CD4-positive, CD25-positive, alpha-beta regulatory T cell (primary cell): ENCODE data around the gene ARHGEF40. TPM values are rescaled to one million over a fixed set of nuclear protein-coding genes. Genes with fewer than 3 reads are reported as not detected.

Source experiments
- ATAC-seq, 2 donors: fragments of 150-1000 bp; cut with Tn5 transposase; one replicate each; pipeline ENCODE4 v1.10.0; 2021; ENCODE audit warnings: low read depth in 2 of 2, moderate number of reproducible peaks in 2 of 2, moderate library complexity in 1 of 2
- DNase-seq, 3 donors: peaks; one replicate each; pipeline versions ENCODE4 v3.0.0 to v3.0.0-alpha.2; 2012 to 2022; ENCODE audit warnings: mixed read lengths in 1 of 3
- H3K27ac ChIP-seq: one replicate; pipeline ENCODE4 v1.7.0; 2013; ENCODE audit warnings: mild to moderate bottlenecking, low read length; ENCODE audit not compliant: insufficient read depth, poor library complexity, severe bottlenecking
- H3K27me3 ChIP-seq: one replicate; pipeline ENCODE4 v1.7.0; 2013; ENCODE audit warnings: low read length; ENCODE audit not compliant: control insufficient read depth, insufficient read depth
- H3K36me3 ChIP-seq: one replicate; pipeline ENCODE4 v1.7.0; 2013; ENCODE audit warnings: mild to moderate bottlenecking, low read length, moderate library complexity; ENCODE audit not compliant: control insufficient read depth, insufficient read depth
- H3K4me1 ChIP-seq: 2 replicates; pipeline ENCODE4 v1.7.0; 2013; ENCODE audit warnings: mild to moderate bottlenecking, low read length; ENCODE audit not compliant: insufficient read depth, control insufficient read depth, poor library complexity, severe bottlenecking
- H3K4me3 ChIP-seq: one replicate; pipeline ENCODE4 v1.7.0; 2013; ENCODE audit warnings: low read depth, mild to moderate bottlenecking, low read length, moderate library complexity
- H3K9me3 ChIP-seq, 2 experiments: 1 replicate in 1 of 2; 2 replicates in 1 of 2; pipeline ENCODE4 v1.7.0; 2013; ENCODE audit warnings: low read length in 2 of 2, mild to moderate bottlenecking in 1 of 2, moderate library complexity in 1 of 2; ENCODE audit not compliant: control insufficient read depth in 2 of 2
- H3K27ac Mint-ChIP-seq, 3 donors: one replicate each; pipeline ENCODE4 v1.8.0; 2020 to 2022; ENCODE audit warnings: mild to moderate bottlenecking in 3 of 3, mixed read lengths in 3 of 3, moderate library complexity in 2 of 3
- H3K27me3 Mint-ChIP-seq: one replicate; pipeline ENCODE4 v1.8.0; 2022; ENCODE audit warnings: mild to moderate bottlenecking, mixed read lengths
- H3K36me3 Mint-ChIP-seq: one replicate; pipeline ENCODE4 v1.8.0; 2020; ENCODE audit warnings: mixed read lengths
- H3K4me1 Mint-ChIP-seq, 4 donors: one replicate each; pipeline ENCODE4 v1.8.0; 2020 to 2022; ENCODE audit warnings: mixed read lengths in 4 of 4, mild to moderate bottlenecking in 1 of 4
- H3K4me3 Mint-ChIP-seq, 4 donors: one replicate each; pipeline ENCODE4 v1.8.0; 2020 to 2022; ENCODE audit warnings: mild to moderate bottlenecking in 4 of 4, mixed read lengths in 4 of 4, moderate library complexity in 3 of 4
- H3K9me3 Mint-ChIP-seq, 7 donors: one replicate each; pipeline ENCODE4 v1.8.0; 2020 to 2022; ENCODE audit warnings: mixed read lengths in 7 of 7, mild to moderate bottlenecking in 3 of 7, moderate library complexity in 2 of 7
- polyA plus RNA-seq, 4 donors: library from polyadenylated mRNA; unstranded; fragments of 300-500 nt; fragmentation: Illumina TruSeq; gene quantifications; one replicate each; pipeline ENCODE4 v1.2.3, GENCODE V29; 2021
- total RNA-seq: library from RNA; stranded (reverse); gene quantifications from one replicate; pipeline ENCODE4 v1.2.3, GENCODE V29; 2022

The ARHGEF40 gene
- total and polyA plus RNA-seq, 5 donors from 2014 or later = 0.07 to 7.4 (median 0.64) TPM; not detected in 2

GRCh38 chr14:21105095-21105494, 35.0 kb downstream of the ARHGEF40 start:
- H3K4me3 ChIP-seq = no peak overlapping the region
- H3K9me3 ChIP-seq = no peaks in the 10 kb centered on the region
- Mint-ChIP-seq H3K36me3 (no peaks in the 10 kb centered on the region), H3K27ac (peak overlapping the region in 2 of 3 donors; percentile 68 to 91), H3K9me3 (peaks cover 0 to 2% (median 0%) of the 10 kb centered on the region in 7 donors), H3K27me3 (peaks cover 13% of the 10 kb centered on the region), H3K4me3 (peak overlapping the region in 3 of 4 donors; percentile 71 to 83 (median 82)), H3K4me1 (peaks cover 13 to 33% (median 17%) of the 10 kb centered on the region in 4 donors)
- peaks cover 19% of the 10 kb centered on the region for H3K4me1 ChIP-seq
- ATAC-seq (no peak), DNase-seq (no peak)
- peak overlapping the region; percentile 97 for H3K27ac ChIP-seq
- H3K27me3 ChIP-seq = peaks cover 1% of the 10 kb centered on the region
- no peaks in the 10 kb centered on the region for H3K36me3 ChIP-seq

GRCh38 chr14:21106176-21106497, 36.0 kb downstream of the ARHGEF40 start:
- H3K4me3 ChIP-seq = no peak overlapping the region
- H3K27ac ChIP-seq = no peak overlapping the region
- H3K27me3 ChIP-seq = peaks cover 1% of the 10 kb centered on the region
- peaks cover 13% of the 10 kb centered on the region for H3K27me3 Mint-ChIP-seq
- no peak overlapping the region for H3K4me3 Mint-ChIP-seq
- H3K4me1 Mint-ChIP-seq = peaks cover 13 to 34% (median 17%) of the 10 kb centered on the region in 4 donors
- H3K9me3 ChIP-seq = no peaks in the 10 kb centered on the region
- H3K36me3 Mint-ChIP-seq = no peaks in the 10 kb centered on the region
- no peak for DNase-seq
- H3K4me1 ChIP-seq = peaks cover 19% of the 10 kb centered on the region
- no peaks in the 10 kb centered on the region for H3K36me3 ChIP-seq
- no peaks in the 10 kb centered on the region for H3K9me3 Mint-ChIP-seq
- H3K27ac Mint-ChIP-seq = no peak overlapping the region
- no peak for ATAC-seq

- ATAC-seq = no peak
- no peak overlapping the region for H3K27ac ChIP-seq
- peak overlapping the region in 2 of 3 donors; percentile 49 for H3K27ac Mint-ChIP-seq
These were observed 36.6 kb downstream of the ARHGEF40 start for GRCh38 chr14:21106498-21107282.

GRCh38 chr14:21107283-21107800, 37.2 kb downstream of the ARHGEF40 start:
- H3K27me3 Mint-ChIP-seq = peaks cover 13% of the 10 kb centered on the region
- no peaks in the 10 kb centered on the region for H3K36me3 Mint-ChIP-seq
- H3K9me3 Mint-ChIP-seq = no peaks in the 10 kb centered on the region
- ATAC-seq = no peak
- no peak overlapping the region for H3K27ac ChIP-seq
- DNase-seq = no peak
- peak overlapping the region in 1 of 4 donors; percentile 88 for H3K4me3 Mint-ChIP-seq
- no peak overlapping the region for H3K27ac Mint-ChIP-seq
- no peak overlapping the region for H3K4me3 ChIP-seq
- H3K36me3 ChIP-seq = no peaks in the 10 kb centered on the region
- H3K9me3 ChIP-seq = no peaks in the 10 kb centered on the region
- H3K4me1 ChIP-seq = peaks cover 19% of the 10 kb centered on the region
- H3K27me3 ChIP-seq = no peaks in the 10 kb centered on the region
- peaks cover 13 to 34% (median 17%) of the 10 kb centered on the region in 4 donors for H3K4me1 Mint-ChIP-seq

More at GRCh38 chr14:21106498-21107282, 36.6 kb downstream of the ARHGEF40 start:
- H3K4me3 ChIP-seq = peak overlapping the region; percentile 47
- peak; percentile 63 to 83 (median 74) for DNase-seq
- Mint-ChIP-seq H3K36me3 (no peaks in the 10 kb centered on the region), H3K27me3 (peaks cover 13% of the 10 kb centered on the region), H3K9me3 (no peaks in the 10 kb centered on the region), H3K4me1 (peaks cover 13 to 34% (median 17%) of the 10 kb centered on the region in 4 donors), H3K4me3 (peak overlapping the region in 3 of 4 donors; percentile 27 to 88 (median 39))
- H3K4me1 ChIP-seq = peaks cover 19% of the 10 kb centered on the region
- H3K36me3 ChIP-seq = no peaks in the 10 kb centered on the region
- no peaks in the 10 kb centered on the region for H3K27me3 ChIP-seq
- no peaks in the 10 kb centered on the region for H3K9me3 ChIP-seq

- Histone ChIP-seq H3K27ac (no peak overlapping the region), H3K27me3 (no peaks in the 10 kb centered on the region), H3K4me3 (no peak overlapping the region), H3K36me3 (no peaks in the 10 kb centered on the region), H3K4me1 (peaks cover 11% of the 10 kb centered on the region), H3K9me3 (no peaks in the 10 kb centered on the region)
- no peak for ATAC-seq
- Mint-ChIP-seq H3K4me3 (no peak overlapping the region), H3K27me3 (peaks cover 7% of the 10 kb centered on the region), H3K36me3 (no peaks in the 10 kb centered on the region), H3K4me1 (peaks cover 7 to 27% (median 10%) of the 10 kb centered on the region in 4 donors), H3K9me3 (no peaks in the 10 kb centered on the region), H3K27ac (no peak overlapping the region)
- DNase-seq = no peak
These were observed 38.7 kb downstream of the ARHGEF40 start for GRCh38 chr14:21108791-21109190.

GRCh38 chr14:21109377-21110138, 39.5 kb downstream of the ARHGEF40 start:
- H3K4me3 Mint-ChIP-seq = peak overlapping the region in 1 of 4 donors; percentile 15
- no peak for DNase-seq
- no peak overlapping the region for H3K27ac ChIP-seq
- no peaks in the 10 kb centered on the region for H3K36me3 ChIP-seq
- peaks cover 7% of the 10 kb centered on the region for H3K4me1 ChIP-seq
- no peaks in the 10 kb centered on the region for H3K9me3 Mint-ChIP-seq
- no peaks in the 10 kb centered on the region for H3K27me3 ChIP-seq
- ATAC-seq = no peak
- H3K27ac Mint-ChIP-seq = no peak overlapping the region
- peaks cover 4% of the 10 kb centered on the region for H3K27me3 Mint-ChIP-seq
- peaks cover 6 to 25% (median 9%) of the 10 kb centered on the region in 4 donors for H3K4me1 Mint-ChIP-seq
- H3K9me3 ChIP-seq = no peaks in the 10 kb centered on the region
- H3K36me3 Mint-ChIP-seq = no peaks in the 10 kb centered on the region
- H3K4me3 ChIP-seq = no peak overlapping the region

- no peaks in the 10 kb centered on the region for H3K4me1 ChIP-seq
- no peaks in the 10 kb centered on the region for H3K9me3 Mint-ChIP-seq
- H3K36me3 ChIP-seq = no peaks in the 10 kb centered on the region
- H3K4me1 Mint-ChIP-seq = peaks cover 0 to 6% (median 0%) of the 10 kb centered on the region in 4 donors
- H3K4me3 Mint-ChIP-seq = no peak overlapping the region
- H3K4me3 ChIP-seq = no peak overlapping the region
- H3K27ac ChIP-seq = no peak overlapping the region
- H3K9me3 ChIP-seq = no peaks in the 10 kb centered on the region
- no peak overlapping the region for H3K27ac Mint-ChIP-seq
- no peaks in the 10 kb centered on the region for H3K27me3 ChIP-seq
- H3K36me3 Mint-ChIP-seq = no peaks in the 10 kb centered on the region
- no peak for DNase-seq
- ATAC-seq = no peak
- H3K27me3 Mint-ChIP-seq = peaks cover 4% of the 10 kb centered on the region
These were observed 42.2 kb downstream of the ARHGEF40 start for GRCh38 chr14:21112255-21112654.
